CD14-positive monocyte (primary cell): ENCODE results near the gene NUP214. TPM values are rescaled to one million over a fixed set of nuclear protein-coding genes. Genes with fewer than 3 reads are reported as not detected.

Source experiments
- DNase-seq, 3 donors: peaks; one replicate each; pipeline ENCODE4 v3.0.0-alpha.2; 2011 to 2022
- H2AFZ ChIP-seq: 2 replicates; pipeline ENCODE4 v1.6.0; 2012; ENCODE audit warnings: mild to moderate bottlenecking, low read depth, low read length, inconsistent platforms; ENCODE audit not compliant: insufficient read depth, poor library complexity, severe bottlenecking
- H3K27ac ChIP-seq, 2 donors: 1 replicate in 1 of 2; 2 replicates in 1 of 2; pipeline ENCODE4 v1.5.1; 2012 to 2013; ENCODE audit warnings: low read length in 2 of 2, control low read depth in 1 of 2, inconsistent platforms in 1 of 2, low read depth in 1 of 2, mild to moderate bottlenecking in 1 of 2
- H3K27me3 ChIP-seq, 2 donors: one replicate each; pipeline versions ENCODE4 v1.6.0 to v1.6.1; 2011 to 2013; ENCODE audit warnings: low read length in 2 of 2; ENCODE audit not compliant: control insufficient read depth in 2 of 2, insufficient read depth in 2 of 2
- H3K36me3 ChIP-seq, 2 donors: replicated peaks in 1 of 2; 1 replicate in 1 of 2; 2 replicates in 1 of 2; pipeline versions ENCODE4 v1.5.1 to v1.6.1; 2012 to 2013; ENCODE audit warnings: low read length in 2 of 2, control low read depth in 1 of 2, inconsistent platforms in 1 of 2, mild to moderate bottlenecking in 1 of 2; ENCODE audit not compliant: insufficient read depth in 2 of 2, control insufficient read depth in 1 of 2
- H3K4me1 ChIP-seq, 2 donors: 1 replicate in 1 of 2; 2 replicates in 1 of 2; pipeline versions ENCODE4 v1.5.1 to v1.6.1; 2012 to 2013; ENCODE audit warnings: low read length in 2 of 2, control low read depth in 1 of 2, inconsistent platforms in 1 of 2, mild to moderate bottlenecking in 1 of 2, moderate library complexity in 1 of 2; ENCODE audit not compliant: insufficient read depth in 2 of 2, control insufficient read depth in 1 of 2
- H3K4me2 ChIP-seq: replicated peaks from 2 replicates; pipeline ENCODE3; 2012; ENCODE audit warnings: low read length, moderate library complexity, mild to moderate bottlenecking; ENCODE audit not compliant: poor library complexity, severe bottlenecking; ENCODE audit errors: extremely low read depth
- H3K4me3 ChIP-seq, 3 experiments: fragments of 200-600 bp in 1 of 3; sonication (generic) in 1 of 3; replicated peaks in 1 of 3; 1 replicate in 2 of 3; 2 replicates in 1 of 3; pipeline ENCODE4 v1.5.1; 2011 to 2013; ENCODE audit warnings: low read length in 3 of 3, mild to moderate bottlenecking in 3 of 3, control low read depth in 2 of 3, low read depth in 2 of 3, inconsistent platforms in 1 of 3, moderate library complexity in 1 of 3
- H3K79me2 ChIP-seq: 2 replicates; pipeline ENCODE4 v1.6.0; 2012; ENCODE audit warnings: mild to moderate bottlenecking, control low read depth, inconsistent platforms, low read length, moderate library complexity; ENCODE audit not compliant: insufficient read depth
- H3K9ac ChIP-seq: 2 replicates; pipeline ENCODE4 v1.6.0; 2017; ENCODE audit warnings: low read length, mild to moderate bottlenecking; ENCODE audit not compliant: insufficient read depth, poor library complexity, severe bottlenecking
- H3K9me3 ChIP-seq, 2 donors: replicated peaks in 1 of 2; 1 replicate in 1 of 2; 2 replicates in 1 of 2; pipeline versions ENCODE4 v1.5.1 to v1.6.1; 2012 to 2013; ENCODE audit warnings: low read length in 2 of 2, control low read depth in 1 of 2; ENCODE audit not compliant: control insufficient read depth in 1 of 2, insufficient read depth in 1 of 2
- H4K20me1 ChIP-seq: 2 replicates; pipeline ENCODE4 v1.6.0; 2012; ENCODE audit warnings: mild to moderate bottlenecking, low read length, control low read depth, moderate library complexity; ENCODE audit not compliant: insufficient read depth
- H3K27ac Mint-ChIP-seq, 7 donors: one replicate each; pipeline ENCODE4 v1.8.0; 2020; ENCODE audit warnings: mild to moderate bottlenecking in 7 of 7, mixed read lengths in 7 of 7, moderate library complexity in 6 of 7, inconsistent platforms in 2 of 7
- H3K27me3 Mint-ChIP-seq, 3 donors: one replicate each; pipeline ENCODE4 v1.8.0; 2021 to 2022; ENCODE audit warnings: low read depth in 3 of 3, mild to moderate bottlenecking in 3 of 3, mixed read lengths in 3 of 3, moderate library complexity in 3 of 3, inconsistent platforms in 1 of 3
- H3K36me3 Mint-ChIP-seq, 2 donors: one replicate each; pipeline ENCODE4 v1.8.0; 2020; ENCODE audit warnings: mixed read lengths in 2 of 2, inconsistent platforms in 1 of 2, mild to moderate bottlenecking in 1 of 2
- H3K4me1 Mint-ChIP-seq: one replicate; pipeline ENCODE4 v1.8.0; 2020; ENCODE audit warnings: mild to moderate bottlenecking, mixed read lengths
- H3K4me3 Mint-ChIP-seq, 2 donors: one replicate each; pipeline ENCODE4 v1.8.0; 2020; ENCODE audit warnings: mild to moderate bottlenecking in 2 of 2, mixed read lengths in 2 of 2, moderate library complexity in 1 of 2
- H3K9me3 Mint-ChIP-seq, 7 donors: one replicate each; pipeline ENCODE4 v1.8.0; 2020 to 2022; ENCODE audit warnings: mixed read lengths in 7 of 7, mild to moderate bottlenecking in 6 of 7, moderate library complexity in 6 of 7, inconsistent platforms in 2 of 7
- WGBS: methylation state at CpG from one replicate; pipeline ENCODE4 v1.1.5; 2013; ENCODE audit warnings: missing lambda C conversion rate; ENCODE audit not compliant: insufficient coverage; 5-methylcytosine and 5-hydroxymethylcytosine counted together
- intact Hi-C, 2 donors: fragments of 100-400 bp; cut with micrococcal nuclease; formaldehyde crosslinking; loops; one replicate each; pipeline versions ENCODE4 v1.15.0 to v1.15.1; 2023
- polyA plus RNA-seq, 3 donors: library from polyadenylated mRNA; depleted of rRNA in 1 of 3; unstranded in 2 of 3; stranded (reverse) in 1 of 3; fragments of 300-500 nt in 2 of 3; fragments of >200 nt in 1 of 3; fragmentation: Illumina TruSeq in 2 of 3; gene quantifications; 1 replicate in 2 of 3; 2 replicates in 1 of 3; pipeline ENCODE4 v1.2.3, GENCODE V29; 2012 to 2021
- TF ChIP-seq, protein P1 (sequence below): fragments of 200-600 bp; IDR thresholded peaks from one replicate; pipeline ENCODE4 v1.8.0; 2022; ENCODE audit warnings: antibody characterized with exemption, mild to moderate bottlenecking

The NUP214 gene
- polyA plus RNA-seq, 3 donors, result 94.9 to 329 (median 214) TPM

DNA sequence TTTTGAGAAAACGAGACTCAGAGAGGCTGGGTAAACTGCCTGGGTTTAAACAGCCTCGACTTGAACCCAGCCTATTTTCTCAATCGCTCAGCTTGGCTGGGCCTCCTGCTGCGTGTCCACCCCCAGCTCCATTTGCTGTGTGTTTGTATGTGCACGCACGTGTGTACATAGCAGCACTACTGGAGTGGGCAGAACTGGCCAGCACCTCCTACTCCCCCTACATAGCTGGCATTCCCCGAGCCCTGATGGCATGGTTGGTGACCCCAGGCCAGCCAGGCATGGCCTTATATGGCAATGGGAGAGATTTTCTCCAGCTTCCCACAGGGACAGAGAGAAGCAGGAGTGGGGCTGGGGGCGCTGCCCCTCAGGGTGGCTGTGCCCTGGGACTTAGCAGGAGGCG lies 24.9 kb upstream of the NUP214 start:
- peaks cover 4 to 6% of the 10 kb centered on the region in 2 donors for H3K4me1 ChIP-seq
- Mint-ChIP-seq H3K36me3 (peaks cover 0 to 4% of the 10 kb centered on the region in 2 donors), H3K4me3 (no peak overlapping the region), H3K27me3 (peaks cover 25 to 30% (median 28%) of the 10 kb centered on the region in 3 donors), H3K4me1 (peaks cover 8% of the 10 kb centered on the region), H3K27ac (no peak overlapping the region), H3K9me3 (peaks cover 0 to 7% (median 0%) of the 10 kb centered on the region in 7 donors)
- DNase-seq, result no peak
- peaks cover 0 to 5% of the 10 kb centered on the region in 2 donors for H3K9me3 ChIP-seq
- no peak overlapping the region for H2AFZ ChIP-seq
- H4K20me1 ChIP-seq, result no peaks in the 10 kb centered on the region
- H3K4me3 ChIP-seq, result no peak overlapping the region
- intact Hi-C loops, result no loop called here
- TF ChIP-seq, protein P1, sequence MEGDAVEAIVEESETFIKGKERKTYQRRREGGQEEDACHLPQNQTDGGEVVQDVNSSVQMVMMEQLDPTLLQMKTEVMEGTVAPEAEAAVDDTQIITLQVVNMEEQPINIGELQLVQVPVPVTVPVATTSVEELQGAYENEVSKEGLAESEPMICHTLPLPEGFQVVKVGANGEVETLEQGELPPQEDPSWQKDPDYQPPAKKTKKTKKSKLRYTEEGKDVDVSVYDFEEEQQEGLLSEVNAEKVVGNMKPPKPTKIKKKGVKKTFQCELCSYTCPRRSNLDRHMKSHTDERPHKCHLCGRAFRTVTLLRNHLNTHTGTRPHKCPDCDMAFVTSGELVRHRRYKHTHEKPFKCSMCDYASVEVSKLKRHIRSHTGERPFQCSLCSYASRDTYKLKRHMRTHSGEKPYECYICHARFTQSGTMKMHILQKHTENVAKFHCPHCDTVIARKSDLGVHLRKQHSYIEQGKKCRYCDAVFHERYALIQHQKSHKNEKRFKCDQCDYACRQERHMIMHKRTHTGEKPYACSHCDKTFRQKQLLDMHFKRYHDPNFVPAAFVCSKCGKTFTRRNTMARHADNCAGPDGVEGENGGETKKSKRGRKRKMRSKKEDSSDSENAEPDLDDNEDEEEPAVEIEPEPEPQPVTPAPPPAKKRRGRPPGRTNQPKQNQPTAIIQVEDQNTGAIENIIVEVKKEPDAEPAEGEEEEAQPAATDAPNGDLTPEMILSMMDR, result no peak
- WGBS, result 98% methylated on average over 4 of the region's 9 CpGs
- no peaks in the 10 kb centered on the region for H3K79me2 ChIP-seq
- H3K27ac ChIP-seq, result no peak overlapping the region
- H3K36me3 ChIP-seq, result no peaks in the 10 kb centered on the region
- H3K4me2 ChIP-seq, result no peak overlapping the region
- peaks cover 10 to 27% of the 10 kb centered on the region in 2 donors for H3K27me3 ChIP-seq
- H3K9ac ChIP-seq, result no peak overlapping the region

DNA sequence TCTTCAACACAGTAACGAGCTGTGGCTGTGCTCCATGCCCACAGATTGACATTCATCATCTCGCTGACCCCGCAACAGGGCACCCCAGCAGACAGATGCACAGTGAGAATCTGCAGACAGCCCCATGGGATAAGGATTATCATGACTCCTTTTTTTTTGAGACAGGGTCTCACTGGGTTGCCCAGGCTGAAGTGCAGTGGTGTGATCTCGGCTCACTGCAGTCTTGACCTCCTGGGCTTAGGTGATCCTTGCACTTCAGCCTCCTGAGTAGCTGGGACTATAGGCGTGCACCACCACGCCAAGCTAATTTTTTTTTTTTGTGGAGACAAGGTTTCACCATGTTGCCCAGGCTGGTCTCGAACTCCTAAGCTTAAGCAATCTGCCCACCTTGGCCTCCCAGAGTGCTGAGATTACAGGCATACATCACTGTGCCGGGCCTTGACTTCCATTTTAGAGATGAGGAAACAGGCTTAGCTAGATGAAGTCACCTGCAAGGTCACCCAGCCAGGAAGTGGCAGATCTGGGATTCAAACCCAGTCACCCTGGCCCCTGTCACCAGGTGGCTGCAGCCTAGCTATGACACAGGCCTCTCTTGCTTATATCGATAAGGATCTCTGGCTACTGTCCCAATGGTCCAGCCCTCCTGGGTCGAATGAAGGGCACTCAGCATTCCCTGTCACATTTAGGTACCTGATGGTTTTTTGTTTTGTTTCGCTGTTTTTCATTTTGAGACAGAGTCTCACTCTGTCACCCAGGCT lies 24.0 kb upstream of the NUP214 start:
- no peaks in the 10 kb centered on the region for H3K36me3 ChIP-seq
- intact Hi-C loops, result no loop called here
- no peak overlapping the region for H2AFZ ChIP-seq
- TF ChIP-seq, protein P1, result no peak
- no peaks in the 10 kb centered on the region for H4K20me1 ChIP-seq
- DNase-seq, result no peak
- H3K27ac ChIP-seq, result no peak overlapping the region
- H3K4me3 ChIP-seq, result no peak overlapping the region
- no peak overlapping the region for H3K27ac Mint-ChIP-seq
- no peak overlapping the region for H3K4me3 Mint-ChIP-seq
- peaks cover 18 to 22% (median 21%) of the 10 kb centered on the region in 3 donors for H3K27me3 Mint-ChIP-seq
- peaks cover 0 to 6% of the 10 kb centered on the region in 2 donors for H3K4me1 ChIP-seq
- no peaks in the 10 kb centered on the region for H3K36me3 Mint-ChIP-seq
- peaks cover 4% of the 10 kb centered on the region for H3K4me1 Mint-ChIP-seq
- H3K9ac ChIP-seq, result no peak overlapping the region
- H3K4me2 ChIP-seq, result no peak overlapping the region
- WGBS, result 89% methylated on average over 8 of the region's 11 CpGs
- peaks cover 0 to 7% (median 0%) of the 10 kb centered on the region in 7 donors for H3K9me3 Mint-ChIP-seq
- H3K9me3 ChIP-seq, result no peaks in the 10 kb centered on the region
- H3K79me2 ChIP-seq, result no peaks in the 10 kb centered on the region
- H3K27me3 ChIP-seq, result peaks cover 5 to 20% of the 10 kb centered on the region in 2 donors
